K562 (cell line): ENCODE results near the gene LINGO3. TPM values are rescaled to one million over a fixed set of nuclear protein-coding genes. Genes with fewer than 3 reads are reported as not detected.

Experiments
- BHLHE40 ChIP-seq: IDR thresholded peaks from 2 replicates; pipeline ENCODE4 v1.6.1; 2011; ENCODE audit warnings: low read length, improper control_type of control experiment
- CBFA2T2 ChIP-seq: fragments of 450-650 bp; conservative IDR thresholded peaks from 2 replicates; pipeline ENCODE4 v1.6.1; 2017; ENCODE audit warnings: mild to moderate bottlenecking
- CBFB ChIP-seq: sonication (generic); formaldehyde crosslinking; IDR thresholded peaks from 2 replicates; pipeline ENCODE4 v1.4.0; 2020; ENCODE audit warnings: mild to moderate bottlenecking, missing genetic modification reagents
- CREB3L1 ChIP-seq: fragments of 450-650 bp; IDR thresholded peaks from 2 replicates; pipeline ENCODE4 v1.6.1; 2014; ENCODE audit warnings: low read depth, mild to moderate bottlenecking, moderate library complexity, borderline replicate concordance
- CREBBP ChIP-seq: IDR thresholded peaks from one replicate; pipeline ENCODE4 v1.6.1; 2012; ENCODE audit warnings: low read depth, mild to moderate bottlenecking, control low read depth, inconsistent platforms, low read length
- ELF1 ChIP-seq: fragments of 200-800 bp; sonication (Bioruptor generic); IDR thresholded peaks from 2 replicates; pipeline ENCODE4 v1.6.1; 2016; ENCODE audit warnings: missing genetic modification characterization, missing compliant biosample characterization
- EWSR1 ChIP-seq: fragments of 450-650 bp; IDR thresholded peaks from 2 replicates; pipeline ENCODE4 v1.6.1; 2018; ENCODE audit warnings: borderline replicate concordance, mild to moderate bottlenecking, low read depth, moderate library complexity; ENCODE audit not compliant: partially characterized antibody
- EZH2 ChIP-seq: IDR thresholded peaks from 2 replicates; pipeline ENCODE4 v1.6.1; 2012; ENCODE audit warnings: low read depth, mild to moderate bottlenecking, inconsistent platforms, low read length, borderline replicate concordance
- GMEB1 ChIP-seq: fragments of 250-450 bp; sonication (Bioruptor Pico); IDR thresholded peaks from 2 replicates; pipeline ENCODE4 v1.4.0; 2020; ENCODE audit warnings: mild to moderate bottlenecking
- POLR2A ChIP-seq: fragments of 450-650 bp; conservative IDR thresholded peaks from 2 replicates; pipeline ENCODE4 v1.6.1; 2016
- POLR2B ChIP-seq: fragments of 450-650 bp; IDR thresholded peaks from 2 replicates; pipeline ENCODE4 v1.6.1; 2018; ENCODE audit warnings: low read depth; ENCODE audit not compliant: partially characterized antibody
- PRDM10 ChIP-seq: fragments of 450-650 bp; IDR thresholded peaks from 2 replicates; pipeline ENCODE4 v1.6.1; 2018; ENCODE audit not compliant: partially characterized antibody
- SMARCB1 ChIP-seq: IDR thresholded peaks from 2 replicates; pipeline ENCODE4 v1.6.1; 2011; ENCODE audit warnings: improper control_type of control experiment, low read depth; ENCODE audit not compliant: insufficient read length
- SNIP1 ChIP-seq: fragments of 450-650 bp; IDR thresholded peaks from 2 replicates; pipeline ENCODE4 v1.7.1; 2017; ENCODE audit warnings: low read depth, mild to moderate bottlenecking
- THRA ChIP-seq: fragments of 450-650 bp; IDR thresholded peaks from 2 replicates; pipeline ENCODE4 v1.6.1; 2017; ENCODE audit warnings: mild to moderate bottlenecking, moderate library complexity
- XRCC3 ChIP-seq: fragments of 450-650 bp; IDR thresholded peaks from 2 replicates; pipeline ENCODE4 v1.6.1; 2017; ENCODE audit warnings: mild to moderate bottlenecking, moderate library complexity
- ZFPM2 ChIP-seq: fragments of 250-450 bp; sonication (Bioruptor Pico); IDR thresholded peaks from 2 replicates; pipeline ENCODE4 v1.5.1; 2022; ENCODE audit warnings: mild to moderate bottlenecking
- ZNF146 ChIP-seq: IDR thresholded peaks from one replicate; pipeline ENCODE4 v1.6.1; 2018; ENCODE audit warnings: missing compliant biosample characterization; ENCODE audit not compliant: unreplicated experiment
- ZNF449 ChIP-seq: fragments of 250-450 bp; sonication (Bioruptor Pico); IDR thresholded peaks from 2 replicates; pipeline ENCODE4 v1.8.0; 2022; ENCODE audit warnings: moderate library complexity, mild to moderate bottlenecking, inconsistent platforms
- polyA plus RNA-seq, 8 experiments: library from polyadenylated mRNA; depleted of rRNA in 4 of 8; stranded (reverse) in 5 of 8; unstranded in 3 of 8; fragments of >200 nt; fragmentation: Nextera tagmentation in 2 of 8; fragmentation: Illumina TruSeq in 1 of 8; extraction: Ambion mirVana in 2 of 8; extraction: Trizol in 1 of 8; gene quantifications; 2 replicates each; pipeline versions ENCODE4 v1.2.1 to v1.2.3, GENCODE V29; 2011 to 2014; ENCODE audit warnings: inconsistent platforms in 1 of 8, missing spikeins in 1 of 8
- total RNA-seq, 7 experiments: library from RNA; depleted of rRNA in 6 of 7; stranded (reverse); fragments of >200 nt in 6 of 7; fragmentation: Illumina TruSeq in 2 of 7; extraction: Trizol in 2 of 7; gene quantifications; 2 replicates each; pipeline versions ENCODE4 v1.2.1 to v1.2.3, GENCODE V29; 2011 to 2021; ENCODE audit warnings: low replicate concordance in 1 of 7

Gene LINGO3
- total and polyA plus RNA-seq, 9 of the 15 experiments (the other 6 are each of a cell fraction or from before 2014, with no cell fraction given), result 0.03 to 0.05 (median 0.03) TPM; not detected in 6

GRCh38 chr19:2266183-2266993 lies 41.6 kb downstream of the LINGO3 start (continued):
- TF ChIP-seq ZNF146 (CRISPR knock-in tag), result no peak
- TF ChIP-seq POLR2B, result no peak
- TF ChIP-seq PRDM10, result no peak
- no peak for TF ChIP-seq SMARCB1
- TF ChIP-seq ZNF449 (CRISPR knock-in tag), result no peak
- peak; percentile 46; the same call in 1 of the 2 replicates for TF ChIP-seq CBFA2T2
- no peak for TF ChIP-seq CBFB (CRISPR knock-in tag)
- TF ChIP-seq EWSR1, result no peak
- no peak for TF ChIP-seq THRA
- TF ChIP-seq SNIP1, result no peak
- TF ChIP-seq CREB3L1, result 0 out of 2 replicates have a peak, but pooled peaks have one; percentile 52
- no peak for TF ChIP-seq EZH2
- no peak for TF ChIP-seq GMEB1 (CRISPR knock-in tag)
- no peak for TF ChIP-seq XRCC3
- TF ChIP-seq CREBBP, result no peak
- TF ChIP-seq BHLHE40, result peak; percentile 36; the same call in 1 of the 2 replicates
- TF ChIP-seq ZFPM2, result no peak
- TF ChIP-seq POLR2A, result no peak
- TF ChIP-seq ELF1 (tag), result peak; percentile 52; the same call in 1 of the 2 replicates
